Omental fat pad (tissue), 4 donors: ENCODE measurements around the gene PAFAH1B1. TPM values are rescaled to one million over a fixed set of nuclear protein-coding genes. Genes with fewer than 3 reads are reported as not detected.
"Not testable (repeated sequence)": the region's sequence is repeated elsewhere in the genome, so short reads cannot be mapped to it uniquely, and the experiment has no call there.

Experiments
- ATAC-seq: fragments of 150-250 bp; one replicate; pipeline ENCODE4 v1.9.1; 2016; ENCODE audit warnings: mild to moderate bottlenecking, moderate library complexity; ENCODE audit not compliant: low FRiP score
- DNase-seq: peaks from one replicate; pipeline ENCODE4 v3.0.0-alpha.2; 2019; ENCODE audit warnings: low spot score
- total RNA-seq, 4 donors: library from RNA; depleted of rRNA; stranded (reverse); fragments of >200 nt; gene quantifications; one replicate each; pipeline ENCODE4 v1.1.0, GENCODE V29; 2016
- TF ChIP-seq, protein P1 (sequence below), 3 donors: fragments of 450-650 bp; IDR thresholded peaks; one replicate each; pipeline ENCODE4 v1.5.1; 2016 to 2017; ENCODE audit warnings: antibody characterized with exemption in 3 of 3, mild to moderate bottlenecking in 3 of 3, moderate library complexity in 2 of 3

PAFAH1B1 gene
- total RNA-seq, 4 donors from 2014 or later, result 82.8 to 109 (median 95.2) TPM

DNA sequence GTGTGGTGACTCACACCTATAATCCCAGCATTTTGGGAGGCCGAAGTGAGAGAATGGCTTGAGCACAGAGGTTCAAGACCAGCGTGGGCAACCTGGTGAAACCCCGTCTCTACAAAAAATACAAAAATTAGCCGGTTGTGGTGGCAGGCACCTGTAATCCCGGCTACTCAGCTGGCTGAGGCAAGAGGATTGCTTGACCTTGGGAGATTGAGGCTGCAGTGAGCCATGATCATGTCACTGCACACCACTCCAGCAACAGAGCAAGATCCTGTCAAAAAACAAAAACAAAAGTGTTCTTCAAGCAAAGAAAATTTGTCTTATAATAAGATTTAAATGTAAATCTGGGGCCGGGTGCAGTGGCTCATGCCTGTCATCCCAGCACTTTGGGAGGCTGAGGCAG lies 51.5 kb downstream of the PAFAH1B1 start:
- TF ChIP-seq, protein P1, sequence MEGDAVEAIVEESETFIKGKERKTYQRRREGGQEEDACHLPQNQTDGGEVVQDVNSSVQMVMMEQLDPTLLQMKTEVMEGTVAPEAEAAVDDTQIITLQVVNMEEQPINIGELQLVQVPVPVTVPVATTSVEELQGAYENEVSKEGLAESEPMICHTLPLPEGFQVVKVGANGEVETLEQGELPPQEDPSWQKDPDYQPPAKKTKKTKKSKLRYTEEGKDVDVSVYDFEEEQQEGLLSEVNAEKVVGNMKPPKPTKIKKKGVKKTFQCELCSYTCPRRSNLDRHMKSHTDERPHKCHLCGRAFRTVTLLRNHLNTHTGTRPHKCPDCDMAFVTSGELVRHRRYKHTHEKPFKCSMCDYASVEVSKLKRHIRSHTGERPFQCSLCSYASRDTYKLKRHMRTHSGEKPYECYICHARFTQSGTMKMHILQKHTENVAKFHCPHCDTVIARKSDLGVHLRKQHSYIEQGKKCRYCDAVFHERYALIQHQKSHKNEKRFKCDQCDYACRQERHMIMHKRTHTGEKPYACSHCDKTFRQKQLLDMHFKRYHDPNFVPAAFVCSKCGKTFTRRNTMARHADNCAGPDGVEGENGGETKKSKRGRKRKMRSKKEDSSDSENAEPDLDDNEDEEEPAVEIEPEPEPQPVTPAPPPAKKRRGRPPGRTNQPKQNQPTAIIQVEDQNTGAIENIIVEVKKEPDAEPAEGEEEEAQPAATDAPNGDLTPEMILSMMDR (IDR thresholded peaks at IDR 0.05), result no peak
- ATAC-seq (no peak), DNase-seq (no peak)

GRCh38 chr17:2647957-2648356 lies 54.5 kb downstream of the PAFAH1B1 start:
- DNase-seq (no peak), ATAC-seq (no peak)
- TF ChIP-seq, protein P1 (IDR thresholded peaks at IDR 0.05), result no peak

- DNase-seq (no peak), ATAC-seq (no peak)
- TF ChIP-seq, protein P1 (IDR thresholded peaks at IDR 0.05), result no peak
Observed at GRCh38 chr17:2649191-2649590, 55.7 kb downstream of the PAFAH1B1 start.

GRCh38 chr17:2652911-2653310 lies 59.5 kb downstream of the PAFAH1B1 start:
- ATAC-seq, DNase-seq: not testable (repeated sequence)

- TF ChIP-seq, protein P1 (IDR thresholded peaks at IDR 0.05), result no peak
- ATAC-seq (no peak), DNase-seq (no peak)
Observed at GRCh38 chr17:2655546-2655945, 62.1 kb downstream of the PAFAH1B1 start.

DNA sequence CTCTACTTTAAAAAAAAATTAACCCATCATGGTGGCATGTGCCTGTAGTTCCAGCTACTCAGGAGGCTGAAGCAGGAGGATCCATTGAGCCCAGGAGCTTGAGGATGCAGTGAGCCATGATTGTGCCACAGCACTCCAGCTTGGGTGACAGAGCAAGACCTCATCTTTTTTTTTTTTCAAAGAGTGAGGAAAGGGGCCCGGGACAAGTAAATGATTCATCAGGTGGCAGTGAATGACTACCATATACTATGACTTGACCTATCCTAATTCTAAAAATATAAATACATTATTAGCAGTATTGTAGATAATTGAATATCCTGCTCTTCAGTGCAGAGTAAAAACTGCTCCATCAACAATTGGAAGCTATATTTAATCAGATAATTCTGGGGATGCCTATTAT lies 62.8 kb downstream of the PAFAH1B1 start:
- TF ChIP-seq, protein P1 (IDR thresholded peaks at IDR 0.05), result no peak
- no peak for DNase-seq
- ATAC-seq, result no peak

- ATAC-seq, DNase-seq: not testable (repeated sequence)
Observed at GRCh38 chr17:2659337-2659736, 65.9 kb downstream of the PAFAH1B1 start.

- not testable (repeated sequence) for DNase-seq, ATAC-seq
Observed at GRCh38 chr17:2660410-2660809, 67.0 kb downstream of the PAFAH1B1 start.

DNA sequence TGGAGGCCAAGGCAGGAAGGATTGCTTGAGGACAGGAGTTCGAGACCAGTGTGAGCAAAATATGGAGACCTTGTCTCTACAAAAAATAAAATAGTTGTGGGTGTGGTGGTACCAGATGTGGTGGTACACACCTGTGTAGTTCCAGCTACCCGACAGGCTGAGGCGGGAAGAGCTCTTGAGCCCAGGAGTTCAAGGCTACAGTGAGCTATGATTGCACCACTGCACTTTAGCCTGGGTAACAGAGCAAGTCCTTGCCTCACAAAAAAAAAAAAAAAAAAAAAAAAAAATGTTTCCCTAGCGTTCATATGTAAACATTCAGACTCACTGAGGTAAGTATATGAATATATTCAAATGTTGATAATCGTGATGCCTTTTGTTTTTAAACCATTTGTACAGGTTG lies 78.6 kb downstream of the PAFAH1B1 start:
- TF ChIP-seq, protein P1 (IDR thresholded peaks at IDR 0.05), result no peak
- DNase-seq (no peak), ATAC-seq (no peak)

DNA sequence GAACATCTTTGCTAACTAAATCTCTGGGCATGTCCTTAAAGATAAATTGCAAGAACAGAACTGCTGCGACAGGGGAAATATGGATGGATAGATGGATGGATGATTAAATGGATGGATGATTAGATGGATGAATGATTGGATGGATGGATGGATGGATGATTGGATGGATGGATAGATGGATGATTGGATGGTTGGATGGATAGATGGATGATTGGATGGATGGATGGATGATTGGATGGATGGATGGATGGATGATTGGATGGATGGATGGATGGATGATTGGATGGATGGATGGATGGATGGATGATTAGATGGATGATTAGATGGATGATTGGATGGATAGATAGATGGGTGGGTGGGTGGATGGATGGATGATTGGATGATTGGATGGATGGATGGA lies 85.8 kb downstream of the PAFAH1B1 start:
- DNase-seq, ATAC-seq: not testable (repeated sequence)
